ENCODE results near the gene ATP11C. TPM values are rescaled to one million over a fixed set of nuclear protein-coding genes. Genes with fewer than 3 reads are reported as not detected.

The ATP11C gene
- total RNA-seq, 1 donor, result 20.1 TPM

DNA sequence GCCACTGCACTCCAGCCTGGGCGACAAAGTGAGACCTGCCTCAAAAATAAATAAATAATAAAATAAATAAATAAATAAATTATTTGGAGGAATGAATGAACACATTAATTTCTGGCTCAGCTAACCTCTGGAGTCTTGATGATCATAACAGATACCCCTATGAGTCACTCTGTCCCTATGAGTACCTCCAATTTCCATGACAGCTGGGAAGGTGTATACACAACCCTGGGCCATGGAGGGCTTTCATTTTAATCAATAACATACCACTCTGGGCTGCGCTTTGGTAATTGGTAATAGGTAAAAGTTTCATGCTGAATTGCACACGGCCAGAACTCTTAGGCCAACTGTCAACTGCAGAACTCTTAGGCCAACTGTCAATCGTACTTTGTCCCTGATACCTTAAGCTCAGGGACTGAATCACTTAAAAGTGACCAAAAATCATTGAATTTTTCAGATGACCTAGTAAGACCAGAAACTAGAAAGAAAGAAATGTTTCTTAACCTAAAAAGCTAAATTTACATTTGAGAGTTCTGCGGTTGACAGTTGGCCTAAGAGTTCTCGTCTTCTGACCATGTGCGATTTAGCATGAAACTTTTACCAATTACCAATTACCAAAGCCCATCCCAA lies 112.4 kb downstream of the ATP11C start:
- Histone ChIP-seq H3K4me3 (ENCODE audit: low read length) (no peak overlapping the region), H3K9me3 (ENCODE audit: low read depth, low read length) (no peaks in the 10 kb centered on the region), H3K4me1 (ENCODE audit: insufficient read depth, low read length) (no peaks in the 10 kb centered on the region), H3K27me3 (ENCODE audit: insufficient read depth, low read length) (no peaks in the 10 kb centered on the region)

DNA sequence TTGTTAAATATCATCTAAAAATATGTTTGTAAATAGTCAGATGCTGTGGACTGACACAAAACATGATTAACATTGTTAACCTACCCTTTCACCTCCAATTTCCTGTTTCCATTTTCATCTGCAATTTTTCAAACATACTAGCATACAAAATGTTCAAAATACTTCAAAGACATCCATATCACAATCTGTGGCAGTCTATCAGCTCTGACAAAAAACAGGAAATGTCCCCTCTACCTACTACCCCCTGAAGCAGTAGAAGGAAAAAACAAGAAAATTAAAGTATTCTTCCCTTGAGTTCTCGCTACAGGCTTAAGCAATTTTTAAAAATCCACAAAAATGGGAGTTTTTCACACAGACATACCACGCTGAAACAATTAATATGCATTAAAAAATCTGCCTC lies 116.6 kb downstream of the ATP11C start:
- Histone ChIP-seq H3K4me1 (ENCODE audit: insufficient read depth, low read length) (no peaks in the 10 kb centered on the region), H3K27me3 (ENCODE audit: insufficient read depth, low read length) (no peaks in the 10 kb centered on the region), H3K9me3 (ENCODE audit: low read depth, low read length) (no peaks in the 10 kb centered on the region), H3K4me3 (ENCODE audit: low read length) (no peak overlapping the region)

- no peaks in the 10 kb centered on the region for H3K27me3 ChIP-seq (ENCODE audit: insufficient read depth, low read length)
- H3K4me1 ChIP-seq (ENCODE audit: insufficient read depth, low read length), result no peaks in the 10 kb centered on the region
- no peaks in the 10 kb centered on the region for H3K9me3 ChIP-seq (ENCODE audit: low read depth, low read length)
- no peak overlapping the region for H3K4me3 ChIP-seq (ENCODE audit: low read length)
Observed at GRCh38 chrX:139815771-139816170, 117.1 kb downstream of the ATP11C start.

DNA sequence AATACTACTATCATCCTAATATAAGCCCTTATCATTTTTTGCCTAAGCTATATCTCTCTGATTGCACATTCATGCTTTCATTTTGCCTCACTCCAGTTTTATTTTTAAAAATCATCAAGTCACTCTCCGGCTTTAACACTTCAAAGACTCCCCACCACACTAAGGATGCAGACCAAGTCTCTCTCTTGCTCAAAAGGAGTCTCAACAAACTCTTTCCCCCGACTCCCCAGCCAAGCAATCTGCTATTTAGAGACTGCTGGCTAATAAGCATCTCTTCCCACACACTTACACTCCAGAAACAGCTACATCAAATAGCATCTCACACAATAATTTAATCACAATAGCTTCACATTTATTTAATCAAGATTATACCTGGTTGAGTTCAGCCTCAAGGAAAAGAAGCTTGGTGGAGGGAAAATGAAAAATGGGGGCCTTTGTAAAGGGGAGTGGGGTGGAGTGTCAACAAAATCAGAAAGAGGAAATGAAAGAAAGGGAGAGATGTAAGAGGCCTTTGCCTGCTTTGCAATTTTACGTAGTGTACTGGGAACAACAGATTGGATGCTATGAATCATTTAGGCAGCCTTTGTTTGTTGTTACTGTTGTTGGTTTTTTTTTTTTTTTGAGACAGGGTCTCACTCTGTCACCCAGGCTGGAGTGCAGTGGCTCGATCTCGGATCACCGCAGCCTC lies 120.8 kb downstream of the ATP11C start:
- H3K9me3 ChIP-seq (ENCODE audit: low read depth, low read length), result no peaks in the 10 kb centered on the region
- H3K4me1 ChIP-seq (ENCODE audit: insufficient read depth, low read length), result no peaks in the 10 kb centered on the region
- H3K4me3 ChIP-seq (ENCODE audit: low read length), result no peak overlapping the region
- H3K27me3 ChIP-seq (ENCODE audit: insufficient read depth, low read length), result no peaks in the 10 kb centered on the region

GRCh38 chrX:139804482-139804881 lies 128.4 kb downstream of the ATP11C start:
- Histone ChIP-seq H3K4me1 (ENCODE audit: insufficient read depth, low read length) (no peaks in the 10 kb centered on the region), H3K4me3 (ENCODE audit: low read length) (no peak overlapping the region), H3K27me3 (ENCODE audit: insufficient read depth, low read length) (no peaks in the 10 kb centered on the region), H3K9me3 (ENCODE audit: low read depth, low read length) (no peaks in the 10 kb centered on the region)

GRCh38 chrX:139803224-139803623 lies 129.6 kb downstream of the ATP11C start:
- Histone ChIP-seq H3K27me3 (ENCODE audit: insufficient read depth, low read length) (no peaks in the 10 kb centered on the region), H3K4me3 (ENCODE audit: low read length) (no peak overlapping the region), H3K4me1 (ENCODE audit: insufficient read depth, low read length) (no peaks in the 10 kb centered on the region), H3K9me3 (ENCODE audit: low read depth, low read length) (no peaks in the 10 kb centered on the region)

- no peaks in the 10 kb centered on the region for H3K4me1 ChIP-seq (ENCODE audit: insufficient read depth, low read length)
- H3K4me3 ChIP-seq (ENCODE audit: low read length), result no peak overlapping the region
- no peaks in the 10 kb centered on the region for H3K27me3 ChIP-seq (ENCODE audit: insufficient read depth, low read length)
- no peaks in the 10 kb centered on the region for H3K9me3 ChIP-seq (ENCODE audit: low read depth, low read length)
Observed at GRCh38 chrX:139802048-139802447, 130.8 kb downstream of the ATP11C start.

- Histone ChIP-seq H3K9me3 (ENCODE audit: low read depth, low read length) (no peaks in the 10 kb centered on the region), H3K27me3 (ENCODE audit: insufficient read depth, low read length) (no peaks in the 10 kb centered on the region), H3K4me3 (ENCODE audit: low read length) (no peak overlapping the region), H3K4me1 (ENCODE audit: insufficient read depth, low read length) (no peaks in the 10 kb centered on the region)
Observed at GRCh38 chrX:139801397-139801813, 131.4 kb downstream of the ATP11C start.

GRCh38 chrX:139798701-139799100 lies 134.2 kb downstream of the ATP11C start:
- H3K9me3 ChIP-seq (ENCODE audit: low read depth, low read length), result no peaks in the 10 kb centered on the region
- H3K4me1 ChIP-seq (ENCODE audit: insufficient read depth, low read length), result no peaks in the 10 kb centered on the region
- no peaks in the 10 kb centered on the region for H3K27me3 ChIP-seq (ENCODE audit: insufficient read depth, low read length)
- no peak overlapping the region for H3K4me3 ChIP-seq (ENCODE audit: low read length)

DNA sequence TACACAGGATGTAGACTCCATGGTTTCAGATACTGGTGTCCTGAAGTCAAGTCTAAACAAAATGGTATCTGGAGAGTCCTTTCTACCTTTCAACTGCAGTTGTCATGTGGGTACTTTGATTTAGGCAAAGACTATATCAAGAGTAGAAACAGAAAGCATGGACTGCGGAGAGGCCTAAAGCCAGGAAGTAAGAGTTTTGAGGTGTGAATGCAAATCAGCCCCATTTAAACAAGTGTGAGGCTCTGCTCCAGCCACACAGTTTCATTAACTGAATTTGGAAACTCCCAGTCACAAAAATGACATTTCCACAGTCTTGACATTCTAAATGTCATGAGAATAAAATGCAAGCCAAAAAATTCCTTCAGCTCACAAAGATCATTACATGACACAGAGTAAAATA lies 137.7 kb downstream of the ATP11C start:
- no peaks in the 10 kb centered on the region for H3K9me3 ChIP-seq (ENCODE audit: low read depth, low read length)
- H3K27me3 ChIP-seq (ENCODE audit: insufficient read depth, low read length), result no peaks in the 10 kb centered on the region
- H3K4me1 ChIP-seq (ENCODE audit: insufficient read depth, low read length), result no peaks in the 10 kb centered on the region
- H3K4me3 ChIP-seq (ENCODE audit: low read length), result no peak overlapping the region

DNA sequence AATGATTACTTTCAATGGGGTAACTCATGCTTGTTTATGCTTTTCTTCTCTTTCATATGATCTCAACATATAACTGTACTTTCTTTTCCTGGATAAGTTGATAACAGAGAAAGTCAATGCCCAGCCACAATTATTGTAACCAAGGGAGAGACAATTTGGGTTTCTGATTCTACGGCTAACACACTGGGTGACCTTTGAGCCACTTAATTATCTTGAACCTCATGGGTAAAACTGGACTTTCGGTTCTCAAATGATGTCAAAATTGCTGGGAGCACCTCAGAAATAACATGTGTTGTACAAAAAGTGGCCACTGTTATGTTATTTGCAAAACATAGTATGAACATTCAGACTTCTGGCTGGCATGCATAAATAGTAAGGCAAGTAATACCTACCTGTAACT lies 145.3 kb downstream of the ATP11C start:
- Histone ChIP-seq H3K4me3 (ENCODE audit: low read length) (no peak overlapping the region), H3K27me3 (ENCODE audit: insufficient read depth, low read length) (no peaks in the 10 kb centered on the region), H3K9me3 (ENCODE audit: low read depth, low read length) (no peaks in the 10 kb centered on the region)

GRCh38 chrX:139784807-139785206 lies 148.0 kb downstream of the ATP11C start:
- Histone ChIP-seq H3K27me3 (ENCODE audit: insufficient read depth, low read length) (no peaks in the 10 kb centered on the region), H3K4me3 (ENCODE audit: low read length) (no peak overlapping the region), H3K9me3 (ENCODE audit: low read depth, low read length) (no peaks in the 10 kb centered on the region), H3K4me1 (ENCODE audit: insufficient read depth, low read length) (no peaks in the 10 kb centered on the region)

More for the DNA sequence above, 145.3 kb downstream of the ATP11C start:
- no peaks in the 10 kb centered on the region for H3K4me1 ChIP-seq (ENCODE audit: insufficient read depth, low read length)

DNA sequence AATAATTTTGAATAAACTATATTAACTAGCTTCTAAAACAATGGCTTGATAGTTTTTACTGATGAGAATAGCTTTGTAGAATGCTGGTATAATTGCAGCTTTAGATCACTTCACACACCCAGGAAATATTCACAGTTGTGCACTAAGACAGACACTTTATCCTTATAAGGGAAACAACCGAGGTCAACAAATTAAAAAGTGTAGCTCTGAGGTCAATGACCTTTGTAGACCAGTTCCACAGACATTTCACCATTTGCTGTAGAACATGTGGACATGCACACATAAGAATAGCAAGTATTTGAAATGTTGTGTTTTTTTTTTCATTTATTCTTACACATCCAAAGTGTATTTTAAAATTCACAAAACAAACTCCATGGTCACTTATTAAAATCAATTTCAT lies 148.9 kb downstream of the ATP11C start:
- no peaks in the 10 kb centered on the region for H3K27me3 ChIP-seq (ENCODE audit: insufficient read depth, low read length)
- no peak overlapping the region for H3K4me3 ChIP-seq (ENCODE audit: low read length)
- no peaks in the 10 kb centered on the region for H3K9me3 ChIP-seq (ENCODE audit: low read depth, low read length)
- H3K4me1 ChIP-seq (ENCODE audit: insufficient read depth, low read length), result no peaks in the 10 kb centered on the region

DNA sequence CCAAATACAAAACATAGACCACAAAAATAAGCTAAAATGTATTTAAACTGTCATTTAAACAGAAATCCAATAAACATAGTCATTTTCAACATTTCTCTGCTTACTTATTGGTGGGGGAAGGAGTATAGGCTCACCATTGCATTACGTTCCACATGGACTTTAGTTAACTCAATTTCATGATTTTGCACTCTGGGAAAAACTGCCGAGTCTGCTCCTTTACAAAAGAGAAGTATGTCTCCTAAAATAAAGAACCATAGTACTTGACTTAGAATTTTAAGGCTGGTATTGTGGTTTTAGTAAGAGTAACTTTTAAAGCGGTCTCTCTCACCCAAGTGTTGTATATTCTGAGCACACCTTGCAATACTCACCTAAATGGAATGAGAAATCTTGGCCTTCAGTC lies 149.8 kb downstream of the ATP11C start:
- Histone ChIP-seq H3K4me3 (ENCODE audit: low read length) (no peak overlapping the region), H3K9me3 (ENCODE audit: low read depth, low read length) (no peaks in the 10 kb centered on the region), H3K27me3 (ENCODE audit: insufficient read depth, low read length) (no peaks in the 10 kb centered on the region), H3K4me1 (ENCODE audit: insufficient read depth, low read length) (no peaks in the 10 kb centered on the region)

DNA sequence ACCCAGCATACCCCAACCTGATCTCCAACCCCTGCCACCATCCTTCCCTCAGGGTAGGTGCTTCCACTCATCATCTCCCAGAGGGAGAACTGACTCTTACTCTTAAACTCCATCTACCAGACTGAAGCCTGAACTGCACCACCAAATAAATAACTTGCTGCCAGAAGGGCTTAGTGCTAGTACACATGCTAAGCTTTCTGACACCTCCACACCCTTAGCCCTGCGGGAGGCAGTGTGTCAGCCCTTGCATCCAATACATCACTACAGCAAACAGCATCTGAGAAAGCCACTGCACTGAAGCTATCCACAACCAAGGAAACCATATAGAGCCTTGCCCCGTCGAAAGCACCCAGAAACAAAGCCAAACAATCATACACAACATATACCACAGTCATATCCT lies 156.3 kb downstream of the ATP11C start:
- Histone ChIP-seq H3K4me3 (ENCODE audit: low read length) (no peak overlapping the region), H3K27me3 (ENCODE audit: insufficient read depth, low read length) (no peaks in the 10 kb centered on the region), H3K4me1 (ENCODE audit: insufficient read depth, low read length) (no peaks in the 10 kb centered on the region), H3K9me3 (ENCODE audit: low read depth, low read length) (no peaks in the 10 kb centered on the region)

DNA sequence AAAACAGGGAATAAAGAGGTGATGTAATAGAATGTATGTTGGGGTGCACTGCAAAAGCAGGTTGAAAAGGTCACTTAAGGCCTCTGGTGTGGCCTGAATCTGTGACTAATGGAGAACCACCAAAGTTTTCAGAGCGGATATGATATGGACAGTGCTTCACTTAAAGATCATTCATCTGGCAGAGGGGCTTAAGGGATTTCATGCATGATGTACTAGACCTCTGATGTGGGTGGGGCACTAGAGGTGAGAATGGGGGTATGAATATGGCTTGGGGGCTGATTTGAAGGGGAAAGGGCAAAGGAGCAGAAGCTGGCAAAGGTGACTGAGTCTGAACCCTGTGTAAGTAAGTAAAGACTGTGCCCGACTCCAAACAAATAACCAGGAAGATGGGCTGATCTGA lies 162.5 kb downstream of the ATP11C start:
- no peaks in the 10 kb centered on the region for H3K27me3 ChIP-seq (ENCODE audit: insufficient read depth, low read length)
- peaks cover 11% of the 10 kb centered on the region for H3K4me1 ChIP-seq (ENCODE audit: insufficient read depth, low read length)
- no peaks in the 10 kb centered on the region for H3K9me3 ChIP-seq (ENCODE audit: low read depth, low read length)
- no peak overlapping the region for H3K4me3 ChIP-seq (ENCODE audit: low read length)
